Brain microvascular endothelial cell (primary cell): ENCODE measurements around the gene IFT88.

Source experiments
- DNase-seq: peaks from one replicate; pipeline ENCODE4 v3.0.0-alpha.2; 2020
- H3K27ac ChIP-seq: fragments of 250-450 bp; sonication (Bioruptor Pico); 2 replicates; pipeline ENCODE4 v1.5.1; 2020; ENCODE audit warnings: mild to moderate bottlenecking, moderate library complexity
- H3K27me3 ChIP-seq: fragments of 250-450 bp; sonication (Bioruptor Pico); replicated peaks from 2 replicates; pipeline ENCODE4 v1.5.1; 2020; ENCODE audit warnings: mild to moderate bottlenecking
- H3K36me3 ChIP-seq: fragments of 250-450 bp; sonication (Bioruptor Pico); replicated peaks from 2 replicates; pipeline ENCODE4 v1.5.1; 2020; ENCODE audit warnings: mild to moderate bottlenecking
- H3K4me3 ChIP-seq: 2 replicates; pipeline ENCODE4 v1.5.1; 2011; ENCODE audit warnings: low read depth, mild to moderate bottlenecking, control low read depth, low read length, moderate library complexity
- in situ Hi-C: cut with HindIII; loops from 2 replicates; pipeline ENCODE4 v1.10.0; 2017; ENCODE audit warnings: low sequenced_read_pairs, low pct_ligation_motif_present
- TF ChIP-seq, protein P1 (sequence below): IDR thresholded peaks from 2 replicates; pipeline ENCODE4 v1.5.1; 2011; ENCODE audit warnings: low read depth, mild to moderate bottlenecking, moderate library complexity, low read length, control low read depth, inconsistent platforms; ENCODE audit errors: missing control alignments

Gene IFT88

DNA sequence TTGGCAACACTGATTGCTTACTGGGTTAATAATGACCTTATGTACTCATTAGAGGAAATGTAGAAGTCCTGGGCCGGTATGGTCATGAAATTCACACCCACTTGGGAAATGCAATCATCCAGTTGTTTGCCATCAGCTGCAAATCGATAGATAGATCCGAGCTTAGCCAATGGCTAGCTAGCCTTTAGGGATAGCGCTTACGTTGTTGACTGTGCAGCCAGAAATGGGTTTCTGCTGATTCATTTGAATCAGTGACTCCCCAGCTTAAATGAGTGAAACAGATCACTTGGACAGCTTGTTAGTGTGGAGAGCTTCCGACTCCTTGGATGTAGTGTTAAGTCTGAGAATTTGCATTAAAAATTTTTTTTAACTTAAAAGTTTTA is 148.4 kb downstream of the IFT88 start:
- Histone ChIP-seq H3K27me3 (no peaks in the 10 kb centered on the region), H3K4me3 (no peak overlapping the region), H3K36me3 (no peaks in the 10 kb centered on the region), H3K27ac (no peak overlapping the region)
- TF ChIP-seq, protein P1, sequence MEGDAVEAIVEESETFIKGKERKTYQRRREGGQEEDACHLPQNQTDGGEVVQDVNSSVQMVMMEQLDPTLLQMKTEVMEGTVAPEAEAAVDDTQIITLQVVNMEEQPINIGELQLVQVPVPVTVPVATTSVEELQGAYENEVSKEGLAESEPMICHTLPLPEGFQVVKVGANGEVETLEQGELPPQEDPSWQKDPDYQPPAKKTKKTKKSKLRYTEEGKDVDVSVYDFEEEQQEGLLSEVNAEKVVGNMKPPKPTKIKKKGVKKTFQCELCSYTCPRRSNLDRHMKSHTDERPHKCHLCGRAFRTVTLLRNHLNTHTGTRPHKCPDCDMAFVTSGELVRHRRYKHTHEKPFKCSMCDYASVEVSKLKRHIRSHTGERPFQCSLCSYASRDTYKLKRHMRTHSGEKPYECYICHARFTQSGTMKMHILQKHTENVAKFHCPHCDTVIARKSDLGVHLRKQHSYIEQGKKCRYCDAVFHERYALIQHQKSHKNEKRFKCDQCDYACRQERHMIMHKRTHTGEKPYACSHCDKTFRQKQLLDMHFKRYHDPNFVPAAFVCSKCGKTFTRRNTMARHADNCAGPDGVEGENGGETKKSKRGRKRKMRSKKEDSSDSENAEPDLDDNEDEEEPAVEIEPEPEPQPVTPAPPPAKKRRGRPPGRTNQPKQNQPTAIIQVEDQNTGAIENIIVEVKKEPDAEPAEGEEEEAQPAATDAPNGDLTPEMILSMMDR = no peak
- in situ Hi-C loops = no loop called here
- no peak for DNase-seq

DNA sequence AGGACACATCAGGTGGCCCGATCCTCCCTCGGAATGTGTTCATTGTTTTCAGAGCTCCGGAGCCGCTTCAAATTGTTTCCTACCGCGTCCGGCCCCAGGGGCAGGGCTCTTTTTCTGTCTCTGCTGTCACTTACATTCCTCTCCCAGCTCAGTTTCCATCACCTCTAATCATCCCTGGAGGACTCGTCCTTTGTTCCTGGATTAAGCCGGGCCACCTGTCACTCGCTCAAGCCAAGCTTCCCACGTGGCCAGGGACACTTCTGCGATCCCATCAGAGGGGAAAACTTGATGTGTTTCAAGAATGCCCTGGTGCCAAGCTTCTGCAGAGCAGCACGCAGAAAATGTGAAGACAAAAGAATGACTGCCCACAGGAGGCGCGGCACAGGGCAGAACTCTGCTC is 150.0 kb downstream of the IFT88 start:
- Histone ChIP-seq H3K36me3 (no peaks in the 10 kb centered on the region), H3K27ac (no peak overlapping the region), H3K27me3 (no peaks in the 10 kb centered on the region), H3K4me3 (no peak overlapping the region)
- no peak for DNase-seq
- in situ Hi-C loops = no loop called here
- TF ChIP-seq, protein P1 = no peak

DNA sequence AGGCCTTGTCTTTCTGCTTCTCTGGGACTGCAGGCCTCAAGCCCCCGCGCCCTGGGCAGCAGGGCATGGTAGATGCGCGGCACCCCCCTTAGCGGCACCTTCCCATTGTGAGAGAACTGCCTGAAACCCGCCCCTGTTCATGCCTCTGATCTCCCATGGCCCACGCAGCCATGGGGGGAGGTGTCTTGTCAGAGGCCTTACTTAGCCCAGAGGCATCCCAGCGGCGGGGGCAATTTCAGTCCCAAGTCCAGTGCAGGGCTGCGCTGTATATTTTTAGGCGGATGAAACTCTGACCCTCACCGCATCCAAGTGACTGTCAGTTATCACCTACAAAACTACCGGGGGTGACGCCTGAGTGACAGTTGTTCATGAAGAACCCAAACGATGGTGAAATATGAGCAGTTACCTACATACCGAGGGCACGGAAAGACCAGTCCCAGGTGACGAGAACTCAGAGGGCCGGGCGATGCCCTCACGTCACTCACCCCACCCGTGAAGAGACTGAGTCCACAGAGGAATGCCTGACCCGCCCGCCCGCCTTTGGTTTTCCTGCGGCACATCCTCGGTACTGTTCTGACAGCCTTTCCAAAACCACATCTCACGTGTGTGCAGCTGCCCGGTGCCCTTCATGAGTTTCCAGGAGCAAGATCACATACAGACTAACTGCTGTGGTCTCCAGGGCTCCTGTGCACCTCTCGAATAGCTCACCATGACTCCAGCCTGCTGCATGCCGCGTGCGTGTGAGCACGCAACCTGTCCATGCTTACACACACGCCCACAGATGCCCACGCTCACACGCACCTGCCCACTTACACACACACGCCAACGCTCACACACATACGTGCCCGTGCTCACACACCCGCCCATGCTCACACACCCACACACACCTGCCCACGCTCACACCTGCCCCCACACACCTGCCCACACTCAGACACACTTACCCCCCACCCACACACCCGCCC is 150.9 kb downstream of the IFT88 start:
- in situ Hi-C loops = no loop called here
- H3K27me3 ChIP-seq = no peaks in the 10 kb centered on the region

DNA sequence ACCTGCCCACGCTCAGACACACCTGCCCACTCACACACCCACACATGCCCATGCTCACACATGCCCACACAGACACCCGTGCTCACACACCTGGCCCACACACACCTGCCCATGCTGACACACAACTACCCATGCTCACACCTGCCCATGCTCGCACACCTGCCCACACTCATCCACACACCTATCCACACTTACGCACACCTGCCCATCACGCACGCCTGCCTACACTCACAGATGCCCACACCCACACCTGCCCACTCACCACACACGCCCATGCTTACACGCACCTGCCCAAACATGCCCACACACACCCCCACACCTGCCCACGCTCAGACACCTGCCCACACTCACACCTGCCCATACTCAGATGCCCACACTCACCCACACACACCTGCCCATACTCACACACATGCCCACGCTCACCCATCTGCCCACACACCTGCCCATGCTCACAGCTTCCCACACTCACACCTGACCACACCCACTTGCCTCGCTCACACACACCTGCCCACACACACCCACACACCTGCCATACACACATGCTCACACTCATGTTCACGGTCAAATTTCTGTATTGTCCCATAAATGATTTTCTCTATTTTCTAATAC is 152.1 kb downstream of the IFT88 start:
- Histone ChIP-seq H3K4me3 (no peak overlapping the region), H3K27me3 (no peaks in the 10 kb centered on the region), H3K27ac (no peak overlapping the region), H3K36me3 (no peaks in the 10 kb centered on the region)
- TF ChIP-seq, protein P1 = no peak
- in situ Hi-C loops = no loop called here
- no peak for DNase-seq

More for the DNA sequence above, 150.9 kb downstream of the IFT88 start:
- Histone ChIP-seq H3K4me3 (no peak overlapping the region), H3K36me3 (no peaks in the 10 kb centered on the region), H3K27ac (no peak overlapping the region)
- DNase-seq = no peak
- TF ChIP-seq, protein P1 = no peak

DNA sequence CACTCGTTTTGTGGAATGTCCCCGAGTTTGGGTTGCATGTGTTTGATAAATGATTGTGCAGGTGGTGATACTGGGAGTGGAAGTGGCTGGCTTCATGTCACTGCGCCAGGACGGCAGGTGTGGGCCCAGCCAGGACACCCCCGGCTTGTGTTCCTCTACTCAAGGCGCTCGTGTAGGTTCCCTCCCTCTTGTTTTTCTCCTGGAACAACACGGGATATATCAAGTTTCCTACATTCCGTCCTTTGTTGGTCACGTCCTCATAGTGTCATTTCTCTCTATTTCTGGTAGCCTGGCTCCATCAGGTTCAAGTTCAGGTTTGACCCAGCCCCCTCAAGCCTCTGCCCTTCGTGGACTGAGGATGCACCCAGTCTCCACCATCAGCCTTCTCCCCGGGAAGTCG is 152.8 kb downstream of the IFT88 start:
- no peaks in the 10 kb centered on the region for H3K36me3 ChIP-seq
- no peaks in the 10 kb centered on the region for H3K27me3 ChIP-seq
- H3K27ac ChIP-seq = no peak overlapping the region
- TF ChIP-seq, protein P1 = no peak
- no peak overlapping the region for H3K4me3 ChIP-seq
- no peak for DNase-seq
- in situ Hi-C loops = no loop called here
